ENCODE measurements around the gene SNN. TPM values are rescaled to one million over a fixed set of nuclear protein-coding genes. Genes with fewer than 3 reads are reported as not detected.
A peak's percentile ranks its signal among the peaks of the same experiment; 100 is the strongest.

The SNN gene
- total RNA-seq, 3 donors from 2014 or later = 16.4 to 68.3 (median 18.7) TPM

DNA sequence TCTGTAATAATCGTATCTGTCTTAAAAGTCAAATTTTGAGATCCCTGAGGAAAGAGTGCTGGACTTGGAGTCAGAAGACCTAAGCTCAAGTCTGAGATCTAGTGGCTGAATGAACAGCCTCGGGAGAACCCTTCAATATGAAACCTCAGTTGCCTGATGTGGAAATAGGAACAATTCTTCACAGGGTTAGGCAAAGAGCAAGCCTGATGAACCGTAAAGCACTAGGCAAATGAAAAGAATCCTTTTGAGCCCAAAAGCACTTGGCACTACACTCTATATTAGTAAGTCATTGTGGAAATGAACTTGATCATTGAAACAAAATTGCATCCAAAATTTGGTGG is 54.2 kb downstream of the SNN start:
- Histone ChIP-seq H3K27me3 (no peaks in the 10 kb centered on the region), H3K36me3 (no peaks in the 10 kb centered on the region), H3K9me3 (no peaks in the 10 kb centered on the region), H3K4me3 (no peak overlapping the region), H3K4me1 (no peaks in the 10 kb centered on the region), H3K27ac (no peak overlapping the region)
- TF ChIP-seq, protein P1, sequence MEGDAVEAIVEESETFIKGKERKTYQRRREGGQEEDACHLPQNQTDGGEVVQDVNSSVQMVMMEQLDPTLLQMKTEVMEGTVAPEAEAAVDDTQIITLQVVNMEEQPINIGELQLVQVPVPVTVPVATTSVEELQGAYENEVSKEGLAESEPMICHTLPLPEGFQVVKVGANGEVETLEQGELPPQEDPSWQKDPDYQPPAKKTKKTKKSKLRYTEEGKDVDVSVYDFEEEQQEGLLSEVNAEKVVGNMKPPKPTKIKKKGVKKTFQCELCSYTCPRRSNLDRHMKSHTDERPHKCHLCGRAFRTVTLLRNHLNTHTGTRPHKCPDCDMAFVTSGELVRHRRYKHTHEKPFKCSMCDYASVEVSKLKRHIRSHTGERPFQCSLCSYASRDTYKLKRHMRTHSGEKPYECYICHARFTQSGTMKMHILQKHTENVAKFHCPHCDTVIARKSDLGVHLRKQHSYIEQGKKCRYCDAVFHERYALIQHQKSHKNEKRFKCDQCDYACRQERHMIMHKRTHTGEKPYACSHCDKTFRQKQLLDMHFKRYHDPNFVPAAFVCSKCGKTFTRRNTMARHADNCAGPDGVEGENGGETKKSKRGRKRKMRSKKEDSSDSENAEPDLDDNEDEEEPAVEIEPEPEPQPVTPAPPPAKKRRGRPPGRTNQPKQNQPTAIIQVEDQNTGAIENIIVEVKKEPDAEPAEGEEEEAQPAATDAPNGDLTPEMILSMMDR (IDR thresholded peaks at IDR 0.05) = no peak
- TF ChIP-seq POLR2A (IDR thresholded peaks at IDR 0.05) = no peak
- intact Hi-C loops (cut with DNase I; ENCODE audit: low total_unique reads) = loop anchor here (10.0 kb wide), 1 partner anchor 1278 kb away; no protein-coding TSS in a partner anchor
- no peak for DNase-seq (ENCODE audit: low spot score in 2 of 2)

DNA sequence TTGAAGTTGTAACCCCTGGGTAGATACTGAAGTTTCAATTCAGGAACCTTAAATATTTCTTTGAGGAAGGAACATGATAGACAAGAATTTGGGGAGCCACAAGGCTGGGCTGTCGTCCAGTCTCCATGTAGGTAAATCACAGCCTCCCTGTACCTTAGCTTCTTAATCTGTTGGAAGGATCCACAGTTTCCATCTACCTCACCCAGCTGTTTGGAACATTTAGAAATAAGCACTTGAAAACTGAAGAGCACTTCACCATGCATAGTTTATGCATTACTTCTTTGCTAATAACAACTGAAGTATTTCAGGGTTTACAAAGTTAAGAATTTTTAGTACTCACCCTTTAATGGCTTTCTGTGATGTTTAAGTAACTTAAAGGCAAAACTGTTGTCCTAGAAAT is 57.2 kb downstream of the SNN start:
- H3K4me3 ChIP-seq = no peak overlapping the region
- H3K27me3 ChIP-seq = no peaks in the 10 kb centered on the region
- peaks cover 4% of the 10 kb centered on the region for H3K36me3 ChIP-seq
- H3K9me3 ChIP-seq = no peaks in the 10 kb centered on the region
- no peak for DNase-seq (ENCODE audit: low spot score in 2 of 2)
- no peak overlapping the region for H3K27ac ChIP-seq
- intact Hi-C loops (cut with DNase I; ENCODE audit: low total_unique reads) = loop anchor here (10.0 kb wide), 1 partner anchor 1281 kb away; no protein-coding TSS in a partner anchor
- no peaks in the 10 kb centered on the region for H3K4me1 ChIP-seq
- TF ChIP-seq POLR2A (IDR thresholded peaks at IDR 0.05) = no peak
- TF ChIP-seq, protein P1 (IDR thresholded peaks at IDR 0.05) = no peak
- TF ChIP-seq POLR2AphosphoS5 (IDR thresholded peaks at IDR 0.05) = no peak

DNA sequence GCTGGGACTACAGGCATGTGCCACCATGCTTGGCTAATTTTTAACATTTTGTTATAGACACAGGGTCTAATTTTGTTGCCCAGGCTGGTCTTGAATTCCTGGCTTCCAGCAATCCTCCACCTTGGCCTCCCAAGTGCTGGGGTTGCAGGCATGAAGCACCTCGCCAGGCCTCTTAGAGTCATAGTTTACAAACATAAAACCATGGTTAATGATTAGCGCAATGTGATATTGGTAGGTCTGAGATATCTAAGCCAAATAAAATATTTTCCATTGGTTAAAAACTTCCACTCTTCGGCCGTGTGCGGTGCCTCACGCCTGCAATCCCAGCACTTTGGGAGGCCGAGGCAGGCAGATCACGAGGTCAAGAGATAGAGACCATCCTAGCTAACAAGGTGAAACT is 57.8 kb downstream of the SNN start:
- no peak overlapping the region for H3K4me3 ChIP-seq
- DNase-seq (ENCODE audit: low spot score in 2 of 2) = no peak
- no peaks in the 10 kb centered on the region for H3K27me3 ChIP-seq
- H3K9me3 ChIP-seq = no peaks in the 10 kb centered on the region
- H3K4me1 ChIP-seq = no peaks in the 10 kb centered on the region
- H3K36me3 ChIP-seq = peaks cover 4% of the 10 kb centered on the region
- intact Hi-C loops (cut with DNase I; ENCODE audit: low total_unique reads) = loop anchor here (10.0 kb wide), 1 partner anchor 1281 kb away; no protein-coding TSS in a partner anchor
- no peak overlapping the region for H3K27ac ChIP-seq
- TF ChIP-seq POLR2AphosphoS5 (IDR thresholded peaks at IDR 0.05) = no peak
- TF ChIP-seq, protein P1 (IDR thresholded peaks at IDR 0.05) = no peak
- no peak for TF ChIP-seq POLR2A (IDR thresholded peaks at IDR 0.05)

DNA sequence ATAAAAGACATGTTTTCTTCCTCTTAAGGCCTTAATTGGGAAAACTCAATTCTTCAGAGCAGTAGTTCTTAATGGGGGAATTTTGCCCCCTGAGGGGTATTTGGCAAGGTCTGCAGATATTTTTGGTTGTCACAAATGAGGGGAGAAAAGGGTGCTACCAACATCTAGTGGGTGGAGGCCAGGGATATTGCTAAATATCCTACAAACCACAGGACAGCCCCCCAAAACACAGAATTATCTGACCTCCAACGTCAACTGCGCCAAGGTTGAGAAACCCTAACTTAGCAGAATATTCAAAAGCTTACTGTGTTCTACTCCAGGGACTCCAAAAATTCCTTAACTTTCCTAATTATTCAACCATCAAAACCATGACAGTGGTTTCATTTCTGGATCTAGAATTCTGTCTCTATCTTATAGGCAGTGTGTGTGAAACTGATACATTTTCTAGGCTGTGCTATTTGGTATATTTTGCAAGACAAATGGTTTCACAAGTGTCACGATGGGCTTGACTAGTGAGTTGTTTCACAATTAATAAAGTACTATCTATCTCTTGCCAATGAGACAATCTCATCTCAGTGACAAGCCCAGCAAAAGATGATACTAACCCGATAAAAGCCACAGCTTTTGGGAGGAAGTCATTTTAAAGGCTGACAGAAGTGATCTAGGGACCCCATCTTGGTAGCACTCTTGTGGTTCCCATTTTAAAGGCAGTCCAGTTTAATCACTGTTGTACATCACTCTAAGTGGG is 59.7 kb downstream of the SNN start:
- intact Hi-C loops (cut with DNase I; ENCODE audit: low total_unique reads) = loop anchor here (10.0 kb wide), 1 partner anchor 1283 kb away; no protein-coding TSS in a partner anchor
- Histone ChIP-seq H3K4me1 (no peaks in the 10 kb centered on the region), H3K36me3 (peaks cover 4% of the 10 kb centered on the region), H3K9me3 (no peaks in the 10 kb centered on the region), H3K27ac (peak overlapping the region in 1 of 2 donors; percentile 3), H3K4me3 (no peak overlapping the region), H3K27me3 (no peaks in the 10 kb centered on the region)
- no peak for DNase-seq (ENCODE audit: low spot score in 2 of 2)
- TF ChIP-seq POLR2AphosphoS5 (IDR thresholded peaks at IDR 0.05) (no peak), POLR2A (IDR thresholded peaks at IDR 0.05) (no peak)
- TF ChIP-seq, protein P1 (IDR thresholded peaks at IDR 0.05) = no peak

Other genes starting within 250 kb of the SNN start
- 100 to 1,000 TPM in 1 of 3 donors, 10 to 100 TPM in 2; 50.6 to 109 (median 59.0) TPM for gene LITAF, start 81.5 kb upstream of the SNN start, total RNA-seq
- 10 to 100 TPM; 38.6 to 53.7 (median 47.9) TPM for gene TXNDC11, start 74.4 kb downstream of the SNN start, total RNA-seq
- 10 to 100 TPM; 58.4 to 70.7 (median 67.5) TPM for gene ZC3H7A, start 128.8 kb downstream of the SNN start, total RNA-seq
- 100 to 1,000 TPM; 150 to 219 (median 172) TPM for gene RSL1D1, start 183.1 kb downstream of the SNN start, total RNA-seq
- 10 to 100 TPM; 61.3 to 68.5 (median 67.6) TPM for gene GSPT1, start 247.5 kb downstream of the SNN start, total RNA-seq

Measured in breast epithelium (tissue), 4 donors.